DOHH2 (cell line): ENCODE data around the gene WDFY4.

Source experiments
- CTCF ChIP-seq: fragments of 200-600 bp; sonication (generic); IDR thresholded peaks from one replicate; pipeline ENCODE4 v1.5.1; 2014; ENCODE audit warnings: antibody characterized with exemption, mild to moderate bottlenecking, low read depth, low read length; ENCODE audit not compliant: poor library complexity, severe bottlenecking
- EZH2phosphoT487 ChIP-seq: fragments of 200-600 bp; sonication (generic); IDR thresholded peaks from 2 replicates; pipeline ENCODE4 v1.6.1; 2017; ENCODE audit warnings: borderline replicate concordance, mild to moderate bottlenecking, antibody characterized with exemption, low read length, moderate library complexity, mixed read lengths

- TF ChIP-seq CTCF (no peak), EZH2phosphoT487 (no peak)
Measured at GRCh38 chr10:48978318-48978717, 293.6 kb downstream of the WDFY4 start.
